ENCODE results near the gene KIAA0825.
A peak's percentile ranks its signal among the peaks of the same experiment; 100 is the strongest.

The KIAA0825 gene

DNA sequence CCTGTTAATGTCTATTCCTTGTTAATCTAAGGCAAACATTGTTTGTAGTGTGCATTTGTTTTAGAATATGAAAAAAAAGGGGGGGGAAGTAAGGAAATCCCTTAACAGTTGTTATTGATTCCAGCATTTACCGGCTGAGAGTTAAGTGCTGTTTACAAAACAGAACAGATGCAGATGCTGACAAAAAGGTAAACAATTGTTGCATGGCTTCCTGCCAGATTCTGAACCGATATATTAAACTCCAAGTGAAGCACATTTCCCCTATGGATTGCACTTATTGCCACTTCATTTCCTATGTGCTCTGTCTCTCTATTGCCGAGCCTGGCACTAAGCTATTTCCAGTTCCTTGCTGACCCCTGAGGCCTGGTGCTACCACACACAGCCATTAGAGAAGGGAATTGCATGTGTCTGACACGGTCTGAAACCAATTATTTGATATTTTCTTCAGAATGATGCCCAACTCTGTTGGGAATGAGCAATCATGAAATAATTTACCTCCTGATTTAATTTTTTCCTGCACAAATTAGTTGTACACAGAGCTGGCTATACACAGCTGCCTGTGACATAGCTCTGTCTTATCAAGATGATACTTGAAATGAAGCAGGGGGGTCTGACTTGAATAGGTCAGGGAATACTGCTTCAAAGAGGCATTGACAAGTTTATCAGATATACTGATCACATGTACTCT, 109.8 kb downstream of the KIAA0825 start:
- DNase-seq (ENCODE audit: low read depth): no peak

DNA sequence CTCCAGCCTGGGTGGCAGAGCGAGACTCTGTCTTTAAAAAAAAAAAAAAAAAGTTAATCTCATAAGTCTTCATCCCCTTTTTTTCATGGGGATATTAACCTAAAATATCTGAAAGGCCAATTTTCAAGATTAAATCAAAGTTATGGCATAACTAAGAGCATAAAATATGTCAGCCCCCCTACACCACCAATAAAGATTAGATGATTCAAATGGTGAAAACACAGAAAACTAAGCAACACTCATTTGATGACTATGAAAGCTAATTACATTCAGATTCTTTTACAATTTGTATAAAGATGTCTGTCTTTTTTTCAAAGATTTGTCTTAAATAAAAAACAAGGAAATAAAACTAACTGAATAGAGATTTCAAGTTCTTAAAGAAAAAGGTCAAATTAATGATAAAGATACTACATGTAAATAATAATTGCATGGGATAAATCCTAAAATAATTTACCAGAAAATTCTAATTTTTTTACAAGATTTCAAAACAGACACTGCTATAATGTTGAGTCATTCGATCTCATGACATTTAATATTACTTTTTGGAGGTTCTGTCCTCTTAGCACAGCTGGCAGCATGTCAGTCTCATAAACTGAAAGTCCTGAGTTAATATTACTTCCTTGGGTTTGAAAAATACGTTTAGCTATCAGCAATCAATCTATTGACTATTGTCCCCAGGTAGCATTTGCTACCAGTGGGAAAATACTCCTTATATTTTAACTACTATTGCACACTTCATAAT, 112.9 kb downstream of the KIAA0825 start:
- DNase-seq (ENCODE audit: low read depth): peak; percentile 2

DNA sequence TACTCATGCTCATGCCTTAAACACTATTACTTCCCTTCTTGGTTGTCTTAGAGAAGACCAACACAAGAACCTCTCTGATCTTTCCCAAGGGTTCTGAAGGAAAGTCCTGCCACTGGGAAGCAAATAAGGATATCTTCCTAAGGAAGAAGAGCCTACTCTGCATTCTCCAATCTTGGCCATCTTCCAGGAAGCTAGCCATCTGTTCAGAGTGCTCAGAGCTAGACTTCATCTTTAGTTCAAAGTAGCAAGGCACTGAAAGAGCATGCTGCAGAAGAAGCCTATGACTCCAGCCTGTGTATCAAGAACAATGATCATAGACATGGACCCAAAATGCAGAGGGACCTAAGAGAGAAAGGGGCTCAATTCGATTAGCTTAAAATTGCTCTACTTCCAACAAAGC, 114.7 kb downstream of the KIAA0825 start:
- peak; percentile 10 for DNase-seq (ENCODE audit: low read depth)

- no peak for DNase-seq (ENCODE audit: low read depth)
These were observed 117.0 kb downstream of the KIAA0825 start for GRCh38 chr5:94501365-94501764.

DNA sequence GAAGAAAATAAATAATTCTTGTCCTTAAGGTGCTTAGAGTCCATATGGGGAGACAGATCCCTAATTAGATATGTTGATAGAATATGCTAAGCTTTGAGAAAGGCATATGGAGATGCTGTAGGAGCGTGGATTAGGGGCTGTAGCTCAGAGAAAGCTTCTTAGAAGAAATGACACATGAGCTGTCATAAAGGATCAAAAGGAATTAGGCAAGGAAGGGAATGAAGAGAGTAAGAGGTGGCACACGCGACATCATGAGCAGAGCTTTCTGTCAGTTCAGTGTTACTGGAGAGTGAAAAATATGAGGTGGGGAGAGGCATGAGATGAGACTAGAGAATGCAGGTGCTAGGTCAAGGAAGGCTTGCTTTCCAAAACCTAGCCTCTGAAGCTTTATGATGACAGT, 118.6 kb downstream of the KIAA0825 start:
- no peak for DNase-seq (ENCODE audit: low read depth)

- no peak for DNase-seq (ENCODE audit: low read depth)
These were observed 120.2 kb downstream of the KIAA0825 start for GRCh38 chr5:94498199-94498598.

- no peak for DNase-seq (ENCODE audit: low read depth)
These were observed 133.3 kb downstream of the KIAA0825 start for GRCh38 chr5:94485067-94485466.

- DNase-seq (ENCODE audit: low read depth): no peak
These were observed 137.3 kb downstream of the KIAA0825 start for GRCh38 chr5:94481059-94481458.

DNA sequence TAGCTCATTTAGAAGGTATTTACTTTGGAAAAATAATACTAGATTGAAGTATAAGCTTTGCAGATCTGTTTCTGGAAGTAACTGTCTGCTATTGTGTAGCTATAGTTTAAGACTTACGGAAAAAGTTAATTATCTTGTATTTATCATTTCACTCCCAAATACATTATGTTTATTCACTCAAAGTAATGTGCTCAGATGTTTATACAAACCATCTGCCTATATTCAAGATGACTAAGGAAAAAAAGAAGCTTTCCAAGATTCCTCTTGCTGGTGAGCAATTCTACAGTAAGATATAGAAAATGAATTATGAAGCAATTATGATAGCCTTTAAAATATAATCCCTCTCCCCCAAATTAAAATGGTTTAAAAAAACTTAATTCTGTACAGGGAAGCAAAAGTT, 137.9 kb downstream of the KIAA0825 start:
- DNase-seq (ENCODE audit: low read depth): no peak

DNA sequence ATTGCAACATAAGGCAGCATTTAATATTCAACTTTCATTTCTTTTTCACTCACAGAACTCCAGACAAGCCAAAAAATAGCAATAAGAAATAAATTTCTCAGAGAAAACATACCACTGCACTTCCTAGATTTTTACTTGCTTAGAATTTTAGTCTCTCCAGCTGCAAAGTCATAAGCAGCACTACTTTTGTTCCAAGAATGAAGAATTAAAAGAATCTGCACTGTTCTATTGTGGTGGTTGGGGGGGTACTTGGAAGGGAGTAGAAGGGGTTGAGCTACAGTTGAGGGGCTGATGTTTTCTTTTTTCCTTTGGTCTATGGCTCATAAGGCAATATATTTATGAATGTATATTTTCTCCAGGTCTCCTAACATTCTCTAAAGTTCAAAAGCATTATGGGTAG, 144.5 kb downstream of the KIAA0825 start:
- DNase-seq (ENCODE audit: low read depth): no peak

- DNase-seq (ENCODE audit: low read depth): peak; percentile 27
These were observed 146.9 kb downstream of the KIAA0825 start for GRCh38 chr5:94471521-94471920.

DNA sequence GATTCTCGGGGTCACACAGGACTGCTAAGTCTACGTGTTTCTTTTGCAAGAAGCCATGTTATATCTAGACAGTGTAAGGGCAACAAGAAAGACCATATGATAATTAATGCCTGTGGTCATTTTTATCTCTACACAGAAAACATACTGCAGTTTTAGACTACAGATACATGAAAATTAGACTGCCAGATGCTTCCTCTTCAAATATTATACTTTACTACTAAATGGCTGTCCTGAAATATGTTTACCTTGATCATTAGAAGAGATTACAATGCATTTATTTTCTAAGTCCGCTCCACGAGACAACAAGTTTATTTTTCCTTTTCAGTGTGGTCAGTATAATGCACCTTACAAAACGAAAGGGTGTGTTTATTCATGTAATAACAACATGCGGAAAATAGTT, 147.6 kb downstream of the KIAA0825 start:
- DNase-seq (ENCODE audit: low read depth): no peak

GRCh38 chr5:94469894-94470329, 148.5 kb downstream of the KIAA0825 start:
- DNase-seq (ENCODE audit: low read depth): peak; percentile 60

DNA sequence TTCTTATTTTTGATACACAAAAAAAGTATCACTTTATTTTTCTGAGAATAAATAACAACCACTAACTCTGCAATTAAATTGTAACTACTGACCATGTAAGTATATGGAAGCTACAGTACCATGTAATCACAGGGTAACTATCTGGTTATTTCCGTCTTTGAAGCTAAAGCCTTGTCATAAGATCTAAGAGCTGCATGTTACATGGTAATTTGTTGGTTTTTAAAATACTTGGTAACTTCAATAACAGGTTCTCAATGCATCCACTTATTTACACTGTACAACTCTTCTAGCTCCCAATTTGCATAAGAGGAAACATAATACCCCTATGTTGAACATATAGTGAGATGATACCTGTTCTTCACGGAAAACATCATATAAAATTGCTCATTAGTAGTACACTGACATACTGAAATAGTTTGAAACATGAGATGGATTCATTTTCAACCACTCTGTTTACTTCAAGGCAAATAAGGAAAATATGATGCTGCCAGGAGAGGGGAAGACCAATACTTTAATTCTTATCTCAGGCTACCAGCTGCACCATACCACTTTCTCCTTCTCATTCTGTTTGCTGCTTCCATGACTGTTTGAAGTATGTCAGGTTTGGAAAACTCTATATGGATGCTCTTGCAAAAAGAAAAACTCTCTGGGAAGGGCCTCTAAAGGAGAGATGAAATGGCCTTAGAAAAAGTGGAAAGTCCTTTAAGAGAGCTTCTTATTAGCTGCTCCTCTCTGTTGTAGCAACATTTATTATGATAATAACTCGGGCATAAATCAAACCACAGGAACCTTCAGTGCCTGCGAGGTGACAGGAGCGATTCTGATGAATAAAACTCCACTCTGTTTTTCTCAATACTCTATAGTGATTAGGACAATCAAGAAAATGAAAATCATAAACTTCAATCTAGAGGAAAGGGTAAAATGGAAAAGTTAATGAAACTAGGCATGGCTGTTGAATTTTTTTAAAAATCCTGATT, 150.2 kb downstream of the KIAA0825 start:
- no peak for DNase-seq (ENCODE audit: low read depth)

GRCh38 chr5:94467346-94467953, 151.0 kb downstream of the KIAA0825 start:
- DNase-seq (ENCODE audit: low read depth): no peak

- DNase-seq (ENCODE audit: low read depth): peak; percentile 32
These were observed 154.7 kb downstream of the KIAA0825 start for GRCh38 chr5:94463739-94464138.

- no peak for DNase-seq (ENCODE audit: low read depth)
These were observed 157.3 kb downstream of the KIAA0825 start for GRCh38 chr5:94461131-94461530.

- no peak for DNase-seq (ENCODE audit: low read depth)
These were observed 158.5 kb downstream of the KIAA0825 start for GRCh38 chr5:94459915-94460314.

DNA sequence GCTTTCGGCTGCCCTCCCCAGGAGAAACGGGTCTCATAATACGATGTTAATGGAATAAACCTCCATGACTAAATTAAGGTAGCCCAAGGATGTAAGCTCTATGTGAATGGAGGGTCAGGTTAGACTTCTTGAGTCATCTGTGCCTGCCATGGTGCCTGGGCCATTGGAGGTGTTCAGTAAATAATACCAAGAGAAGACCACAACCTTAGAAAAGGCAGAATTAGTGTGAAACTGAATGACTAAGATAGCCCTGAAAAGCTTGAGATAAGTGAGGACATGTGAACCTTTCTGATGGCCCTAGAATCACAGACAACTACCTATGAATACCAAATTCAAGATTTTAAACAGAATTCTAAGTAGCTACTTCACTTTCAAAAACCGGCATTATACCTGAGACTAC, 160.6 kb downstream of the KIAA0825 start:
- no peak for DNase-seq (ENCODE audit: low read depth)

GRCh38 chr5:94445726-94446125, 172.7 kb downstream of the KIAA0825 start:
- DNase-seq (ENCODE audit: low read depth): no peak

- DNase-seq (ENCODE audit: low read depth): no peak
These were observed 175.4 kb downstream of the KIAA0825 start for GRCh38 chr5:94442991-94443390.

DNA sequence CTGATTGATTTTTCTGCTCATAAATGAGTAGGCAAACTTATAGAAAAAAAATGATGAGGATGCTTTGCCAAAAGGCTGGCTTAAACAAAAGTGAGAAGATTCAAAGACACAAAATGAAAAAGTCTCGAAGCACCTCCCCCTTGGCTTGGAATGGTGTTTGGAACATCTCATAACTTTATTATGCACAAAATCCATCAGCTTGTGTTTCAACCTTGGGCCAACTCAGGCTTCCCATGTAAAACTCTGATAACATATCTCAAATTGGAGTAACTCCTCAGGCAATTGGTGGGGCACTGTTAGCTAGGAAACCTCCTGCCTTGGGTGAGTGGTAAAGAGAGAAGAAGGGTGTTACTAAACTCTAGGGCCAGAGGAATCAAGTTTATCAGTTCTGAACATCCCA, 176.3 kb downstream of the KIAA0825 start:
- no peak for DNase-seq (ENCODE audit: low read depth)

All from EH (cell line).